ENCODE measurements around the gene TRIP11.

The TRIP11 gene

GRCh38 chr14:91975763-91976162, 64.1 kb downstream of the TRIP11 start:
- no peak for DNase-seq (ENCODE audit: low read depth in 2 of 2)
- TF ChIP-seq CTCF (IDR thresholded peaks at IDR 0.05; ENCODE audit: low read depth, low read length) = no peak
- H3K4me3 ChIP-seq (replicated peaks in 1 of 2; ENCODE audit: low read depth in 2 of 2, low read length in 2 of 2) = no peak overlapping the region

- no peak for TF ChIP-seq CTCF (IDR thresholded peaks at IDR 0.05; ENCODE audit: low read depth, low read length)
- no peak overlapping the region for H3K4me3 ChIP-seq (replicated peaks in 1 of 2; ENCODE audit: low read depth in 2 of 2, low read length in 2 of 2)
Observed at GRCh38 chr14:91971188-91971778, 68.6 kb downstream of the TRIP11 start.

GRCh38 chr14:91968280-91968679, 71.6 kb downstream of the TRIP11 start:
- TF ChIP-seq CTCF (IDR thresholded peaks at IDR 0.05; ENCODE audit: low read depth, low read length) = no peak
- H3K4me3 ChIP-seq (replicated peaks in 1 of 2; ENCODE audit: low read depth in 2 of 2, low read length in 2 of 2) = no peak overlapping the region
- no peak for DNase-seq (ENCODE audit: low read depth in 2 of 2)

More at GRCh38 chr14:91971188-91971778, 68.6 kb downstream of the TRIP11 start:
- DNase-seq (ENCODE audit: low read depth in 2 of 2) = no peak

GRCh38 chr14:91964724-91965123, 75.1 kb downstream of the TRIP11 start:
- no peak for DNase-seq (ENCODE audit: low read depth in 2 of 2)
- no peak overlapping the region for H3K4me3 ChIP-seq (replicated peaks in 1 of 2; ENCODE audit: low read depth in 2 of 2, low read length in 2 of 2)
- no peak for TF ChIP-seq CTCF (IDR thresholded peaks at IDR 0.05; ENCODE audit: low read depth, low read length)

GRCh38 chr14:91964011-91964410, 75.8 kb downstream of the TRIP11 start:
- H3K4me3 ChIP-seq (replicated peaks in 1 of 2; ENCODE audit: low read depth in 2 of 2, low read length in 2 of 2) = no peak overlapping the region
- DNase-seq (ENCODE audit: low read depth in 2 of 2) = no peak
- no peak for TF ChIP-seq CTCF (IDR thresholded peaks at IDR 0.05; ENCODE audit: low read depth, low read length)

GRCh38 chr14:91963465-91963864, 76.4 kb downstream of the TRIP11 start:
- H3K4me3 ChIP-seq (replicated peaks in 1 of 2; ENCODE audit: low read depth in 2 of 2, low read length in 2 of 2) = no peak overlapping the region
- TF ChIP-seq CTCF (IDR thresholded peaks at IDR 0.05; ENCODE audit: low read depth, low read length) = no peak
- peak; percentile 63 to 92 for DNase-seq (ENCODE audit: low read depth in 2 of 2)
